Ascending aorta (tissue), 2 donors: Measurements from ENCODE around the gene ZNF219. TPM values are rescaled to one million over a fixed set of nuclear protein-coding genes. Genes with fewer than 3 reads are reported as not detected.
"Not testable (repeated sequence)": the region's sequence is repeated elsewhere in the genome, so short reads cannot be mapped to it uniquely, and the experiment has no call there.

Experiments used
- DNase-seq, 2 donors: peaks; one replicate each; pipeline ENCODE4 v3.0.0-alpha.2; 2019; ENCODE audit warnings: low spot score in 2 of 2
- H3K27ac ChIP-seq, 2 donors: fragments of 200-600 bp; sonication (generic); one replicate each; pipeline ENCODE4 v1.5.1; 2016 to 2017; ENCODE audit warnings: mild to moderate bottlenecking in 1 of 2
- H3K27me3 ChIP-seq: fragments of 200-600 bp; sonication (generic); one replicate; pipeline ENCODE4 v1.5.1; 2017
- H3K36me3 ChIP-seq, 2 donors: fragments of 200-600 bp; sonication (generic); one replicate each; pipeline ENCODE4 v1.5.1; 2016
- H3K4me1 ChIP-seq, 2 donors: fragments of 200-600 bp; sonication (generic); one replicate each; pipeline ENCODE4 v1.5.1; 2016 to 2017; ENCODE audit warnings: mild to moderate bottlenecking in 1 of 2
- H3K4me3 ChIP-seq, 2 donors: fragments of 200-600 bp; sonication (generic); one replicate each; pipeline ENCODE4 v1.5.1; 2016 to 2017; ENCODE audit warnings: mild to moderate bottlenecking in 1 of 2
- H3K9me3 ChIP-seq, 2 donors: fragments of 200-600 bp; sonication (generic); one replicate each; pipeline ENCODE4 v1.5.1; 2016
- CTCF ChIP-seq, 3 experiments: fragments of 200-600 bp in 2 of 3; fragments of 450-650 bp in 1 of 3; sonication (generic) in 2 of 3; IDR thresholded peaks; one replicate each; pipeline ENCODE4 v1.5.1; 2016 to 2019; ENCODE audit warnings: antibody characterized with exemption in 3 of 3, mild to moderate bottlenecking in 1 of 3, moderate library complexity in 1 of 3
- intact Hi-C: fragments of 100-400 bp; cut with DNase I; formaldehyde crosslinking; loops from one replicate; pipeline ENCODE4 v1.15.1; 2023
- total RNA-seq: library from RNA; depleted of rRNA; stranded (reverse); fragments of >200 nt; gene quantifications from one replicate; pipeline ENCODE4 v1.1.0, GENCODE V29; 2016

The ZNF219 gene
- total RNA-seq, 1 donor from 2014 or later, result 62.9 TPM

GRCh38 chr14:21042918-21043317 is 55.5 kb downstream of the ZNF219 start:
- no peak for TF ChIP-seq CTCF (IDR thresholded peaks at IDR 0.05)
- H3K27ac ChIP-seq, result no peak overlapping the region
- no peaks in the 10 kb centered on the region for H3K9me3 ChIP-seq
- intact Hi-C loops, result loop anchor here (5.0 kb wide), 1 partner anchor 186 kb away; no protein-coding TSS in a partner anchor
- no peaks in the 10 kb centered on the region for H3K36me3 ChIP-seq
- no peak overlapping the region for H3K4me3 ChIP-seq
- no peaks in the 10 kb centered on the region for H3K27me3 ChIP-seq
- DNase-seq, result no peak
- H3K4me1 ChIP-seq, result peaks cover 5 to 16% of the 10 kb centered on the region in 2 donors

GRCh38 chr14:21041676-21042433 is 56.6 kb downstream of the ZNF219 start, which contains the start of gene RNASE7:
Gene RNASE7, plus strand, starts transcription at chr14:21042362. Its CDS starts 631 bp downstream, at chr14:21042993.
- intact Hi-C loops, result loop anchor here (5.0 kb wide), 1 partner anchor 185 kb away; no protein-coding TSS in a partner anchor
- no peak for DNase-seq
- no peak within 1 kb of the TSS for H3K4me3 ChIP-seq
- peaks cover 5 to 16% of the 10 kb centered on the region in 2 donors for H3K4me1 ChIP-seq
- no peak for TF ChIP-seq CTCF (IDR thresholded peaks at IDR 0.05)
- H3K36me3 ChIP-seq, result no peaks in the 10 kb centered on the region
- H3K27me3 ChIP-seq, result no peaks in the 10 kb centered on the region
- no peak within 1 kb of the TSS for H3K27ac ChIP-seq
- no peaks in the 10 kb centered on the region for H3K9me3 ChIP-seq

- intact Hi-C loops, result loop anchor here (1.0 to 5.0 kb wide), 2 partner anchors 27 to 184 kb away; no protein-coding TSS in a partner anchor
- peaks cover 5 to 16% of the 10 kb centered on the region in 2 donors for H3K4me1 ChIP-seq
These were observed 57.5 kb downstream of the ZNF219 start for GRCh38 chr14:21040941-21041340.

GRCh38 chr14:21040370-21040925 is 58.0 kb downstream of the ZNF219 start:
- Histone ChIP-seq H3K36me3 (no peaks in the 10 kb centered on the region), H3K4me1 (peaks cover 5 to 16% of the 10 kb centered on the region in 2 donors), H3K27me3 (no peaks in the 10 kb centered on the region), H3K4me3 (no peak overlapping the region), H3K27ac (no peak overlapping the region), H3K9me3 (no peaks in the 10 kb centered on the region)
- no peak for TF ChIP-seq CTCF (IDR thresholded peaks at IDR 0.05)
- DNase-seq, result no peak
- intact Hi-C loops, result loop anchor here (1.0 to 5.0 kb wide), 2 partner anchors 26 to 183 kb away; no protein-coding TSS in a partner anchor

More at GRCh38 chr14:21040941-21041340, 57.5 kb downstream of the ZNF219 start:
- not testable (repeated sequence) for H3K36me3 ChIP-seq, H3K4me3 ChIP-seq, DNase-seq, H3K9me3 ChIP-seq, H3K27ac ChIP-seq, H3K27me3 ChIP-seq

Other genes starting within 250 kb of the ZNF219 start
- gene RNASE3, start 207.3 kb downstream of the ZNF219 start, total RNA-seq, result not detected
- gene RNASE2, start 143.2 kb downstream of the ZNF219 start, total RNA-seq, result not detected
- 38.8 TPM for gene METTL17, start 108.7 kb downstream of the ZNF219 start, total RNA-seq
- not detected for gene SLC39A2, start 99.4 kb downstream of the ZNF219 start, total RNA-seq
- gene NDRG2, start 73.6 kb downstream of the ZNF219 start, total RNA-seq, result 216 TPM
- gene TPPP2, start 68.4 kb downstream of the ZNF219 start, total RNA-seq, result not detected
- gene RNASE13, start 63.8 kb downstream of the ZNF219 start, total RNA-seq, result not detected
- gene RNASE7, start 56.3 kb downstream of the ZNF219 start, total RNA-seq, result not detected
- gene RNASE8, start 40.8 kb downstream of the ZNF219 start, total RNA-seq, result not detected
- gene ARHGEF40, start 28.4 kb downstream of the ZNF219 start, total RNA-seq, result 64.8 TPM
- not detected for gene TMEM253, start 2.4 kb upstream of the ZNF219 start, total RNA-seq
- gene OR5AU1, start 57.4 kb upstream of the ZNF219 start, total RNA-seq, result not detected
- 303 TPM for gene HNRNPC, start 170.8 kb upstream of the ZNF219 start, total RNA-seq
- gene RPGRIP1, start 181.4 kb upstream of the ZNF219 start, total RNA-seq, result not detected